GM10266 (cell line): ENCODE results near the gene MYBPC2.

Experiments used
- DNase-seq: peaks from one replicate; pipeline ENCODE4 v3.0.0; 2012; ENCODE audit errors: extremely low spot score
- CTCF ChIP-seq: IDR thresholded peaks from 2 replicates; pipeline ENCODE4 v1.5.1; 2012; ENCODE audit warnings: mild to moderate bottlenecking, low read depth; ENCODE audit not compliant: control insufficient read depth, insufficient read depth; ENCODE audit errors: missing control alignments

MYBPC2 gene

DNA sequence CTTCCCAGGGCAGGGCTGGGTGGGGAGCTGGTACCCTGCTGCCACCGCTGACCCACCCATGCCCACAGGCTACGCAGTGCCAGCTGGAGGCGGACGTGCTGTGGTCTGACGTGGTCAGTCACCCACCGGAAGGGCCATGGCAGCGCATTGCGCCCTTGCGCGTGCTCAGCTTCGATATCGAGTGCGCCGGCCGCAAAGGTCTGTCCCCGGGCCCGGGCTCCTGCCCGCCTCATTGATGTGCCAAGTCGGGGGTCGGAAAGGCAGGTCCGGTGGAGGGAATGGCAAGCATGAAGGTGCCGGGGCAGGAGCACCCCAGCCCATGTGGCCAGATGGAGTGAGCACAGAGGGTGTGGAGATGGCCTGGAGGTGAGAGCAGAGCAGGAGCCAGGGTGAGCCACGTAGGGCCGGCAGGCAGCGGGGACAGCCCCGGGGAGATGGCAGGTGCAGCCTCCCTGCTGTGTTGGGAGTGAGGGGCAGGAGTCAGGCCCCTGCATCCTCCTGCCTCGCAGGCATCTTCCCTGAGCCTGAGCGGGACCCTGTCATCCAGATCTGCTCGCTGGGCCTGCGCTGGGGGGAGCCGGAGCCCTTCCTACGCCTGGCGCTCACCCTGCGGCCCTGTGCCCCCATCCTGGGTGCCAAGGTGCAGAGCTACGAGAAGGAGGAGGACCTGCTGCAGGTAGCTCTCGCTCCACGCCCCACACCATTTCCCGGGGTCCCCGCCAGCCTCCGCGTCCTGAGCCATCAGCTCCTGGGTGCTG is 30.0 kb upstream of the MYBPC2 start:
- DNase-seq: no peak
- TF ChIP-seq CTCF: no peak

DNA sequence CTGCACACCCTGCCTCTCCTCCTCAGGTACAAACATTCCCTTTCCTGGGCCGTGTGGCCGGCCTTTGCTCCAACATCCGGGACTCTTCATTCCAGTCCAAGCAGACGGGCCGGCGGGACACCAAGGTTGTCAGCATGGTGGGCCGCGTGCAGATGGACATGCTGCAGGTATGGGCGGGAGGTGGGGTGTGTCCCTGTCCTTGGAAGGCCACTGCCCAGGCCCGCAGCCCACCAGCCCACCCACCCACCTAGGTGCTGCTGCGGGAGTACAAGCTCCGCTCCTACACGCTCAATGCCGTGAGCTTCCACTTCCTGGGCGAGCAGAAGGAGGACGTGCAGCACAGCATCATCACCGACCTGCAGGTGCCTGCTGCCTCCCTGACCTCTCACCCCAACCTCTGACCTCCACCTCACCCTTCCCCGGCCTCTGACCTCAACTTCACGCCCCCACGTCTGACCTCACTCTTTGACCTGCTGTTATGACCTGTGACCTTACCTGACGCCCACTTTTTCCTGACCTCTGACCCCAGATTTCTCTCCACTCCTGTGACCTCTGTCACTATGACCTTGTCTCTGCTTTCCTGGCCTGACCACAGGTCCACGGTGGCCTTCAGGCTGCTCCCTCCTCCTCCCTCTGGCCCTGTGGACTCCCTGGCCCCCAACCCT is 26.4 kb upstream of the MYBPC2 start:
- no peak for DNase-seq
- no peak for TF ChIP-seq CTCF

GRCh38 chr19:50406829-50407228 is 25.9 kb upstream of the MYBPC2 start:
- TF ChIP-seq CTCF: no peak
- DNase-seq: no peak

GRCh38 chr19:50409347-50409746 is 23.3 kb upstream of the MYBPC2 start:
- no peak for TF ChIP-seq CTCF
- DNase-seq: no peak

DNA sequence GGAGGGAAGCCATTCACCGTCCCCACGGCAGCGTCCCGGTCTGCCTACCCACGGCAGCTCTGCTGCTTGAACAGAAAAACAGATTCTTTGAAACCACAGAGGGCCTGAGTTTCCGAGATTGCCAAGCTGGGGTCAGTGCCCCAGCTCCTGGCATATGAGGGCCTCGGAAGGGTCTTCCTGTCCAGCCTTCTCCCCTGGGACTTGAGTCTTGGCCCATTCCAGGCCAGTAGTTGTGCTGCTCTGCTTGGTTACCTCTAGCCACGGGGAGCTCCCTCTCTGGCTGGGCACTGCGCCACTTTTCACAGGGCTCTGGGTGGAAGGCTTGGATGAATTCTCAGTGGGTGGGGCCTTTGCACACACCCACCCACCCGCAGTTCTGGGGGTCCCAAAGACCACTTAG is 22.6 kb upstream of the MYBPC2 start:
- no peak for DNase-seq

GRCh38 chr19:50412419-50412818 is 20.3 kb upstream of the MYBPC2 start:
- DNase-seq: no peak
- TF ChIP-seq CTCF: no peak

More for the DNA sequence above, 22.6 kb upstream of the MYBPC2 start:
- no peak for TF ChIP-seq CTCF

- TF ChIP-seq CTCF: no peak
- DNase-seq: no peak
These were observed 19.6 kb upstream of the MYBPC2 start for GRCh38 chr19:50413096-50413495.
